COR-L47 (cell line): ENCODE measurements around the gene MAPK4.

Experiments
- DNase-seq: peaks from one replicate; lab custom pipeline; 2025; lab: John Stamatoyannopoulos, UW

The MAPK4 gene

GRCh38 chr18:50720325-50720674 lies 160.4 kb downstream of the MAPK4 start:
- DNase-seq: no peak

DNA sequence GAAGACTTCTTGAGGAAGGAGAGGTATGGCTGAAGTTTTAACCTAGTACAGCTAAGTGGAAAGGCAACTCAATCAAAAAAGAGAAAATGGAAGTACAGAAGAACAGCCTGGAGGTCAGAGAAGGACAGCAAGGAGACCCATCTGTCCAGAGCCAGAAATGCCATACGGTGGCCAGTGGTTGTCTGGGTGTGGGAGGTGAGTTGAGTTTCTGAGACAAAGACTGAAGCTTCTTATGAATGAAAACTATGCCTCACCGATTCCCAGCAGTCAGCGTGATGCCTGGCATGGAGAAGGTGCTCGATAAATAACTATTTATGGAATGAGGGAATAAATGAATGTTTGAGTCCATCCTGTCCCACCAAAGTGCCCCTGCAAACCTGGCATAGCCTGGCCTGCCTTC lies 161.1 kb downstream of the MAPK4 start:
- DNase-seq: no peak

- no peak for DNase-seq
Measured at GRCh38 chr18:50721451-50722120, 161.7 kb downstream of the MAPK4 start.

- no peak for DNase-seq
Measured at GRCh38 chr18:50722311-50722710, 162.4 kb downstream of the MAPK4 start.

DNA sequence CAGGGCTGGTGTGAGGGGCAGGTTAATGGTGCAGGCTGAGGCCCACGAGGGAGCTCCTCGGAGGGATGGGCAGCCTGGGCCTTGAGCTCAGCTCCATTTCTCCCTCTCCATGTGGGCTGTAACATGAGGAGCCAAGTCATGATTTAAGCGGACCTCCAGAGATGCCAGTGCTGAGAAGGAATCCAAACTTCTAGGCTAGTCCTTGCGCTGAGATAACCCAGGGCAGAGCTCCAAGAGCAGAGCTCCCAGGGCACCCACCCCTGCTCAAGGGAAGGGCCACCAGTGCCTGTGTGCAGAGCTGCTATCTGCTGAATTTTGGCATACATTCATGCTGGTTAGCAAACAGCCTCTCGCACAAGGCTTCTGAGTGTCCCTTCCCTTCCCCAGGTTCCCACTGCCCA lies 164.9 kb downstream of the MAPK4 start:
- DNase-seq: no peak

DNA sequence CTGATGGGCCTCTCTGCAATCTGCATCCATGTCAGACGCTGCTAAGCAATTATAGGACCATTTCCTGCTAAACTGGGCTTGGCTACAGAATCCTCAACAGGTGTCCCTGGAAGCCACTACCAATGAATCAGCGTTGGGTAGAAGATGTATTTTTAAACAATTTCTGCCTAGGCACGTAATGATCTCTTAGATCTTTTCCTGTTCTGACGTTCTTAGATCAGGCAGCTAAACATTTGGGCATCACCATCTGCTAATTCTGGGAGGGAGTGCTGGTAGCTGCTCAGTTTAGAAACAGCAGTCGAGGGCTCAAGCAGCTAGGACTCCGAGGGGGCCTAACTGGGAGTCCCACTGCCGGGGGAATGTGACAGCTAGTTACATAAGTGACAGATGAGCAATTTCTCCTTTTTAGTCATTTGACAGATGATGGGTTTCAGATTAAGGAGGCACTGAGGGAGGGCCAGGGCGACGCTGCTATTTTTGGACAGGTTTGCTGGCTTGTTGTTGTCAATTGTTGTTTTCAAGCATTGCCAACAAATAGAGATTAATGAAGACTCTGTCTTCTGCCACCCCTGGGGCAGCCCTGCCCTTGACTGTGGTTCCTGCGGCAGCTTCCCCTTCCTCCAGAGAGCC lies 167.2 kb downstream of the MAPK4 start:
- DNase-seq: peak; percentile 31

- peak; percentile 40 for DNase-seq
Measured at GRCh38 chr18:50727721-50728471, 168.0 kb downstream of the MAPK4 start.

GRCh38 chr18:50729376-50729775 lies 169.5 kb downstream of the MAPK4 start:
- DNase-seq: no peak

DNA sequence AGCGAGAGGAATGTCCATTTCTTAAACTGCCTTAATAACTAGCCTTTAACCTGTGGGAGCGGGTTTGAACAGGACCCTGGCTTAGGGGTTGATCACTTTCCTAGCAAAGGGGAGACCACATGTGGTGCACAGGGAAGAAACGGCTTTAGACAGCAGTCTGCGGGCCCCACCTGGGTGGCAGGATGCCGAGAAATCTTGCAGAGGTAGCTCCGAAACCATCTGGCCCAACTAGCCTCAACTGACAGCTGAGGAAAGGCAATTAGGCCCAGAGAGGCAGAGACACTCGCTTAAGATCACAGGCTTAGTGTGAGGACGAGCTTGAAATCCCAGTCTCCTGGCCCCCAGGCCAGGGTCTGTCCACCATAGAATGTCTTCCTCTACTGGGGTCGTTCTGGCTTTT lies 170.1 kb downstream of the MAPK4 start:
- DNase-seq: no peak

- no peak for DNase-seq
Measured at GRCh38 chr18:50734342-50734741, 174.5 kb downstream of the MAPK4 start.

DNA sequence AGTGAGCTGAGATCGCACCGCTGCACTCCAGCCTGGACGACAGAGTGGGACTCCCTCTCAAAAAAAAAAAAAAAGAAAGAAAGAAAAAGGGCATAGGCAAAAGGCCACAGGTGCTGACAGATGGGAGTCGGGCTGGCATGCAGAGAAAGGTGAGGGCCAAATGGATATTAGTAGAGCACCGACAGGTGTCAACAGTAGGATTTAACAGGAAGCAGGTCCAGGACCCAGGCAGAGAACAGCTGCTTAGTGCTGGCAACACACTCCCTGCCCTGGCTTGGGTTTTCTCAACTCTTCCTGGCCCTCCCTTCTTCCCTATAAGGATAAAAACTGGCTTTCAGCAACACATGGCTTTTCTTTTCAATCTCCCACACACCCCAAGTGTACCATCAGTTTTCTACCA lies 175.0 kb downstream of the MAPK4 start:
- no peak for DNase-seq

DNA sequence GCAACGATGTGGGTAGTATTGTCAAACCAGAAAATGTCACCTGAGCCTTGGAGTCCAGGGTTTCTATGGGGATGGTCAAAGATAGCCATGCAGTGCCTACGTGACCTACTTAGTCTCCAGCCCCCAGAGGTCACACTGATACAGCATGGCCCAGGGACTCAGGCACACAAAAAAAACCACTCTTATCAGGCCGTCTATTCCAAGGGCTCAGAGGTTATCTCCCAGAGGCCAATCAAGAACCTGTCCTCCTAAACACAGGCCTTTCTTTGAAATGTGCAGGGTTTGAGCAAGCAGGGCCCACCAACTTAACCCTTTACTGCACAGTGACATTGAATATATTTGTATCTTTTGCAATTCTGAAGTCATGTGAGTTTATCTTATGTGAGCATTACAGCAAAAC lies 177.2 kb downstream of the MAPK4 start:
- no peak for DNase-seq

DNA sequence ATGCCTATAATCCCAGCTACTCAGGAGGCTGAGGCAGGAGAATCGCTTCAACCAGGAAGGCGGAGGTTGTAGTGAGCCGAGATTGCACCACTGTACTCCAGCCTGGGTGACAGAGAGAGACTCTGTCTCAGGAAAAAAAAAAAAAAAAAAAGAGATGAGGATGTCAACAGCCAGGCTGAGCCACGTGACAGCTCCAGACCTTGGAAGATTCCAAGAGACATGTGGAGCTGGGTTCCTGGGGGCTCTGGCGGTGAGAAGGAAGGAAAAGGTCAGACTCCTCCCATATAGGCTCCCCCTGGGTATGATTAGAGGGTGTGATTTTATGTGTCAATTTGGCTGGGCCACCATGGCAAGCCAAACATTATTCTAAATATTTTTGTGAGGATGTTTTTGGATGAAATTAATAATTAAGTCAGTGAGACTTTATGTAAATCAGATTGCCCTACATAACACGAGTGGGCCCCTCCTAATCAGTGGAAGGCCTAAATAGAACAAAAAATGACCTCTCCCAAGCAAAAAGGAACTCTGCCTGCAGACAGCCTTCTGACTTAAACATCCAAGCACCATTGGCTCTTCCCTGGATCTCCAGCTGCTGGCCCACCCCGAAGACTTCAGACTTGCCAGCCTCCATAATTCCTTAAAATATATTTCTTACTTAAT lies 178.3 kb downstream of the MAPK4 start:
- DNase-seq: no peak

GRCh38 chr18:50742952-50743351 lies 183.1 kb downstream of the MAPK4 start:
- no peak for DNase-seq

GRCh38 chr18:50744253-50744652 lies 184.4 kb downstream of the MAPK4 start:
- no peak for DNase-seq

DNA sequence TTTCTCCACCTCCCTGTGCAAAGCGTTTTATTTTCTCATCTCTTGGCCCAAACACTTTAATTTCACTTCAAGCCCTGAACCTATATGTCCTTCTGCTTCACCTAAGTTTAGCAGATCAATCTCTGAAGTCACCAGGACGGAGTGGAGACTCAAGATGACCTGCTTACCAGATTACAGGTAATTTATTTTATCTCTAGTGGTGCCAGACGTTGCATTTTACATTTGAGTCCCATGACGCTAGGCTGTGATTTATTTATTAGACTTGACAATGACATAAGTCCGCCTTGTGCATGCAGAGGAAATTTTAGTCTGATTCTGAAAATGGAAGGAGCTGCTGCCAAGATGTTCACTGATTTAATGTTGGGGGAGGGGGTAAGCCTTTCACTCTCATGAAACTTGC lies 186.1 kb downstream of the MAPK4 start:
- DNase-seq: no peak

GRCh38 chr18:50747849-50748242 lies 188.0 kb downstream of the MAPK4 start:
- no peak for DNase-seq

- DNase-seq: peak; percentile 61
Measured at GRCh38 chr18:50748243-50749229, 188.6 kb downstream of the MAPK4 start.

GRCh38 chr18:50749421-50749820 lies 189.5 kb downstream of the MAPK4 start:
- DNase-seq: no peak

- DNase-seq: no peak
Measured at GRCh38 chr18:50749945-50750344, 190.1 kb downstream of the MAPK4 start.

- no peak for DNase-seq
Measured at GRCh38 chr18:50750546-50750945, 190.7 kb downstream of the MAPK4 start.

DNA sequence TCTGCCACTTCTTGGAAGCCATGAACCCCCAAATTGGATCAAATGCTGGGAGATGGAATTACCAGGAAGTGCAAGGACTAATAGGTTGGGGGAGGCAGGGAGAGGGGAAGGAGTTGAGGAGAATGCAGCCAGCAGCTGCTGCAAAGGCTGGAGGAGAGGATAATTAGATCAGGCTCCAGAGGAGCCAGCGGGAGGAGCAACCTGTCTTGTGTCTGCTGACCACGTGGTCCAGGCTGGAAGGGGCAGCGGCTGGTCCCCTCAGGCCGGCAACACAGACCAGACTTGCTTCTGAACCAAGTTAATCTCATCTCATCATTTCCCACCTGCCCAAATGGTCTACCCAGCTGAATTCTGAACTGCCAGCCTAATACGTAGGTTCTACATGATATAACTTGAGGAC lies 191.6 kb downstream of the MAPK4 start:
- DNase-seq: peak; percentile 19
